HUES6 (cell line): ENCODE results near the gene FASTK.
A peak's percentile ranks its signal among the peaks of the same experiment; 100 is the strongest.

Experiments used
- H3K27ac ChIP-seq: 2 replicates; pipeline ENCODE4 v1.7.0; 2013; ENCODE audit warnings: low read depth, mild to moderate bottlenecking, low read length, inconsistent platforms
- H3K27me3 ChIP-seq: 2 replicates; pipeline ENCODE4 v1.6.1; 2013; ENCODE audit warnings: low read length; ENCODE audit not compliant: control insufficient read depth, insufficient read depth
- H3K36me3 ChIP-seq: 2 replicates; pipeline ENCODE4 v1.6.1; 2013; ENCODE audit warnings: low read length; ENCODE audit not compliant: control insufficient read depth, insufficient read depth
- H3K4me1 ChIP-seq: 2 replicates; pipeline ENCODE4 v1.6.1; 2013; ENCODE audit warnings: low read length; ENCODE audit not compliant: control insufficient read depth, insufficient read depth
- H3K4me3 ChIP-seq: 2 replicates; pipeline ENCODE4 v1.5.1; 2013; ENCODE audit warnings: low read depth, low read length
- H3K9ac ChIP-seq: one replicate; pipeline ENCODE4 v1.6.1; 2013; ENCODE audit warnings: mild to moderate bottlenecking, low read length
- H3K9me3 ChIP-seq: 2 replicates; pipeline ENCODE4 v1.6.1; 2013; ENCODE audit warnings: low read depth, low read length; ENCODE audit not compliant: control insufficient read depth, insufficient read depth

The FASTK gene

GRCh38 chr7:151060416-151061212 lies 20.0 kb downstream of the FASTK start:
- H3K27ac ChIP-seq, result no peak overlapping the region
- no peaks in the 10 kb centered on the region for H3K9me3 ChIP-seq
- peaks cover 43% of the 10 kb centered on the region for H3K4me1 ChIP-seq
- peak overlapping the region; percentile 48 for H3K9ac ChIP-seq
- peaks cover 13% of the 10 kb centered on the region for H3K36me3 ChIP-seq
- peak overlapping the region; percentile 86 for H3K4me3 ChIP-seq
- H3K27me3 ChIP-seq, result peaks cover 12% of the 10 kb centered on the region; the same call in 1 of the 2 replicates

GRCh38 chr7:151060113-151060415 lies 20.5 kb downstream of the FASTK start:
- peak overlapping the region; percentile 48 for H3K9ac ChIP-seq
- no peaks in the 10 kb centered on the region for H3K9me3 ChIP-seq
- peaks cover 8% of the 10 kb centered on the region for H3K36me3 ChIP-seq
- peaks cover 43% of the 10 kb centered on the region for H3K4me1 ChIP-seq
- H3K27ac ChIP-seq, result no peak overlapping the region; the same call in 1 of the 2 replicates
- peaks cover 12% of the 10 kb centered on the region; the same call in 1 of the 2 replicates for H3K27me3 ChIP-seq
- peak overlapping the region; percentile 86 for H3K4me3 ChIP-seq

GRCh38 chr7:151059367-151060112 lies 21.1 kb downstream of the FASTK start, which contains the start of gene SLC4A2:
Gene SLC4A2, plus strand, starts transcription at chr7:151059589. Its CDS starts 2,399 bp downstream, at chr7:151061988.
- Histone ChIP-seq H3K36me3 (peaks cover 3% of the 10 kb centered on the region), H3K4me1 (peaks cover 43% of the 10 kb centered on the region), H3K27ac (no peak within 1 kb of the TSS; the same call in 1 of the 2 replicates), H3K4me3 (peak within 1 kb of the TSS; percentile 86), H3K9me3 (no peaks in the 10 kb centered on the region), H3K27me3 (peaks cover 12% of the 10 kb centered on the region; the same call in 1 of the 2 replicates), H3K9ac (peak within 1 kb of the TSS; percentile 71)

- Histone ChIP-seq H3K27ac (no peak overlapping the region), H3K36me3 (no peaks in the 10 kb centered on the region), H3K4me3 (peak overlapping the region; percentile 86), H3K9ac (peak overlapping the region; percentile 71), H3K9me3 (no peaks in the 10 kb centered on the region), H3K4me1 (peaks cover 43% of the 10 kb centered on the region), H3K27me3 (peaks cover 12% of the 10 kb centered on the region; the same call in 1 of the 2 replicates)
Measured at GRCh38 chr7:151058781-151059366, 21.7 kb downstream of the FASTK start.

GRCh38 chr7:151057989-151058780 lies 22.4 kb downstream of the FASTK start:
- H3K36me3 ChIP-seq, result no peaks in the 10 kb centered on the region
- H3K27me3 ChIP-seq, result peaks cover 12% of the 10 kb centered on the region; the same call in 1 of the 2 replicates
- H3K4me3 ChIP-seq, result peak overlapping the region; percentile 86
- H3K9ac ChIP-seq, result peak overlapping the region; percentile 64
- no peaks in the 10 kb centered on the region for H3K9me3 ChIP-seq
- peaks cover 39% of the 10 kb centered on the region for H3K4me1 ChIP-seq
- H3K27ac ChIP-seq, result peak overlapping the region; percentile 71; the same call in 1 of the 2 replicates

GRCh38 chr7:151057506-151057988 lies 23.1 kb downstream of the FASTK start, which contains the start of gene CDK5:
Gene CDK5, minus strand, starts transcription at chr7:151057897. Its CDS starts 49 bp downstream, at chr7:151057848.
- no peaks in the 10 kb centered on the region for H3K36me3 ChIP-seq
- H3K9ac ChIP-seq, result peak within 1 kb of the TSS; percentile 64
- H3K4me1 ChIP-seq, result peaks cover 36% of the 10 kb centered on the region
- H3K9me3 ChIP-seq, result no peaks in the 10 kb centered on the region
- H3K4me3 ChIP-seq, result peak within 1 kb of the TSS; percentile 86
- peaks cover 16% of the 10 kb centered on the region; the same call in 1 of the 2 replicates for H3K27me3 ChIP-seq
- H3K27ac ChIP-seq, result peak within 1 kb of the TSS; percentile 71; the same call in 1 of the 2 replicates

GRCh38 chr7:151056666-151057505 lies 23.7 kb downstream of the FASTK start:
- peaks cover 32% of the 10 kb centered on the region for H3K4me1 ChIP-seq
- H3K4me3 ChIP-seq, result peak overlapping the region; percentile 86
- H3K27me3 ChIP-seq, result peaks cover 22% of the 10 kb centered on the region
- H3K27ac ChIP-seq, result no peak overlapping the region
- H3K9me3 ChIP-seq, result no peaks in the 10 kb centered on the region
- no peaks in the 10 kb centered on the region for H3K36me3 ChIP-seq
- peak overlapping the region; percentile 29 for H3K9ac ChIP-seq

GRCh38 chr7:151056283-151056665 lies 24.3 kb downstream of the FASTK start:
- no peak overlapping the region for H3K9ac ChIP-seq
- no peaks in the 10 kb centered on the region for H3K9me3 ChIP-seq
- H3K27me3 ChIP-seq, result peaks cover 27% of the 10 kb centered on the region
- peaks cover 26% of the 10 kb centered on the region for H3K4me1 ChIP-seq
- H3K4me3 ChIP-seq, result peak overlapping the region; percentile 86; the same call in 1 of the 2 replicates
- H3K36me3 ChIP-seq, result no peaks in the 10 kb centered on the region
- H3K27ac ChIP-seq, result no peak overlapping the region

GRCh38 chr7:151053751-151054150 lies 26.9 kb downstream of the FASTK start:
- H3K36me3 ChIP-seq, result no peaks in the 10 kb centered on the region
- no peak overlapping the region for H3K27ac ChIP-seq
- H3K4me1 ChIP-seq, result peaks cover 16% of the 10 kb centered on the region
- no peak overlapping the region for H3K9ac ChIP-seq
- H3K9me3 ChIP-seq, result no peaks in the 10 kb centered on the region
- H3K4me3 ChIP-seq, result no peak overlapping the region
- peaks cover 44% of the 10 kb centered on the region for H3K27me3 ChIP-seq
